ENCODE results near the gene IKZF2.

GRCh38 chr2:213065583-213066442 is 85.6 kb downstream of the IKZF2 start:
- TF ChIP-seq CTCF (IDR thresholded peaks at IDR 0.05 in 2 of 3, conservative IDR thresholded peaks at IDR 0.05 in 1 of 3; ENCODE audit: borderline replicate concordance in 1 of 3, insufficient read depth in 1 of 3, low read depth in 2 of 3, low read length in 2 of 3) (no peak), FOSL1 (IDR thresholded peaks at IDR 0.05; ENCODE audit: low read depth) (no peak), JUND (IDR thresholded peaks at IDR 0.05) (no peak), POLR2AphosphoS5 (IDR thresholded peaks at IDR 0.05; ENCODE audit: low read depth, low read length) (no peak)
